ENCODE measurements around the gene TMEM120A. TPM values are rescaled to one million over a fixed set of nuclear protein-coding genes. Genes with fewer than 3 reads are reported as not detected.

The TMEM120A gene
- total RNA-seq, 1 donor from 2014 or later = 163 TPM

DNA sequence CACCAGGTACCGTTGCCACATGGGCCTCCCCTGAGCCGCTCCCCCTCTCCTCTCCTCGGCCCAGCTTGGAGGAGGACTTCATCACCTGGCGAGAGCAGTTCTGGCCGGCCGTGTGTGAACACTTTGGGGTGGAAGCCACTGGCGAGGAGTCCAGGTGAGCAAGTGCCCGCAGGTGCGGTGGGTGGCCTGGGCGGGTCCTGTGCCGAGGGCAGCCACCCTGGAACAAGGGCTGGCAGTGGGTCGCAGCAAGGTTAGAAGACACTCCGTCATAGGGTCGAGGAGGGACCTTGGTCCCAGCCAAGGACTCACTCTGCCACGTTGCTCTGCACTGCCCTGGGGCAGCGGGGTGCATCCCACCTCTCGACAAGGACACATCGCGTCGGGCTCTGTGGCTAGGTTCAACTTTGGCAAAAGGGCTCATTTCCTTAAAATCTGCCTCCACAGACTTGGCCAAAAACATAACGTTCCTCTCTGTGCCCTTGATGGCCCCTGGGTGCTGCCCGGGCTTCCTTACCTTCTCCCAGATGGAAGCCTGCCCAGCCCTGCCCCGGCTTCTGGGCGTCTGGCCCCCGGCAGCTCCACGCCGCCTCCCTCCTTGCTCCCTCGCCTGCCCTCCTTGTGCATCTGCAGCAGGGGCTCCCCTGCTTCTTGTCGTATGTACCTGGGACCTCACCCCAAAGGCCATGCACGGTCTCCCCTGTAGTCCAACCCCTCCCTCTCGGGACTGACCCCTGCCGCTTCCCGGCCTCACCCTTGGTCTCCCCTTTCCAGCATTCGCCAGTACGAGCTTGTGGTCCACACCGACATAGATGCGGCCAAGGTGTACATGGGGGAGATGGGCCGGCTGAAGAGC lies 12.7 kb downstream of the TMEM120A start:
- Histone ChIP-seq H3K4me1 (peaks cover 61% of the 10 kb centered on the region), H3K9me3 (replicated peaks) (no peaks in the 10 kb centered on the region), H3K4me3 (no peak overlapping the region), H3K27me3 (ENCODE audit: low read depth) (no peaks in the 10 kb centered on the region), H3K27ac (replicated peaks) (peak overlapping the region; percentile 27), H3K36me3 (peaks cover 73% of the 10 kb centered on the region)
- intact Hi-C loops (cut with micrococcal nuclease) = no loop called here
- DNase-seq = no peak
- TF ChIP-seq, protein P1, sequence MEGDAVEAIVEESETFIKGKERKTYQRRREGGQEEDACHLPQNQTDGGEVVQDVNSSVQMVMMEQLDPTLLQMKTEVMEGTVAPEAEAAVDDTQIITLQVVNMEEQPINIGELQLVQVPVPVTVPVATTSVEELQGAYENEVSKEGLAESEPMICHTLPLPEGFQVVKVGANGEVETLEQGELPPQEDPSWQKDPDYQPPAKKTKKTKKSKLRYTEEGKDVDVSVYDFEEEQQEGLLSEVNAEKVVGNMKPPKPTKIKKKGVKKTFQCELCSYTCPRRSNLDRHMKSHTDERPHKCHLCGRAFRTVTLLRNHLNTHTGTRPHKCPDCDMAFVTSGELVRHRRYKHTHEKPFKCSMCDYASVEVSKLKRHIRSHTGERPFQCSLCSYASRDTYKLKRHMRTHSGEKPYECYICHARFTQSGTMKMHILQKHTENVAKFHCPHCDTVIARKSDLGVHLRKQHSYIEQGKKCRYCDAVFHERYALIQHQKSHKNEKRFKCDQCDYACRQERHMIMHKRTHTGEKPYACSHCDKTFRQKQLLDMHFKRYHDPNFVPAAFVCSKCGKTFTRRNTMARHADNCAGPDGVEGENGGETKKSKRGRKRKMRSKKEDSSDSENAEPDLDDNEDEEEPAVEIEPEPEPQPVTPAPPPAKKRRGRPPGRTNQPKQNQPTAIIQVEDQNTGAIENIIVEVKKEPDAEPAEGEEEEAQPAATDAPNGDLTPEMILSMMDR (IDR thresholded peaks at IDR 0.05; ENCODE audit: borderline replicate concordance) = no peak

DNA sequence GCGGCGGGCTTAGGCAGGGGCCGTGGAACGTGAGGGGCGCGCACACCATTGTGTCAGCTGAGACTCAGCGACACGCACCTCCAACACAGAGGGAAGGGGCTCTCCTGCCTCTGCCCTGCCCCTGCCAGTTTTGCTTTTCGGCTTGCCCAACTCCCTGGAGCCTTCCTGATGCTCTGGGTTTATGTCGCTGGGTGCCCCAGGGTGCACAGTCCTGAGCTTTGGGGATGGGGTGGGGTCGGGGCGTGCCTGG lies 13.3 kb downstream of the TMEM120A start:
- Histone ChIP-seq H3K36me3 (peaks cover 68% of the 10 kb centered on the region), H3K27ac (replicated peaks) (peak overlapping the region; percentile 27), H3K27me3 (ENCODE audit: low read depth) (no peaks in the 10 kb centered on the region), H3K9me3 (replicated peaks) (no peaks in the 10 kb centered on the region), H3K4me1 (peaks cover 57% of the 10 kb centered on the region), H3K4me3 (no peak overlapping the region)
- intact Hi-C loops (cut with micrococcal nuclease) = no loop called here
- TF ChIP-seq, protein P1 (IDR thresholded peaks at IDR 0.05; ENCODE audit: borderline replicate concordance) = no peak
- DNase-seq = no peak

DNA sequence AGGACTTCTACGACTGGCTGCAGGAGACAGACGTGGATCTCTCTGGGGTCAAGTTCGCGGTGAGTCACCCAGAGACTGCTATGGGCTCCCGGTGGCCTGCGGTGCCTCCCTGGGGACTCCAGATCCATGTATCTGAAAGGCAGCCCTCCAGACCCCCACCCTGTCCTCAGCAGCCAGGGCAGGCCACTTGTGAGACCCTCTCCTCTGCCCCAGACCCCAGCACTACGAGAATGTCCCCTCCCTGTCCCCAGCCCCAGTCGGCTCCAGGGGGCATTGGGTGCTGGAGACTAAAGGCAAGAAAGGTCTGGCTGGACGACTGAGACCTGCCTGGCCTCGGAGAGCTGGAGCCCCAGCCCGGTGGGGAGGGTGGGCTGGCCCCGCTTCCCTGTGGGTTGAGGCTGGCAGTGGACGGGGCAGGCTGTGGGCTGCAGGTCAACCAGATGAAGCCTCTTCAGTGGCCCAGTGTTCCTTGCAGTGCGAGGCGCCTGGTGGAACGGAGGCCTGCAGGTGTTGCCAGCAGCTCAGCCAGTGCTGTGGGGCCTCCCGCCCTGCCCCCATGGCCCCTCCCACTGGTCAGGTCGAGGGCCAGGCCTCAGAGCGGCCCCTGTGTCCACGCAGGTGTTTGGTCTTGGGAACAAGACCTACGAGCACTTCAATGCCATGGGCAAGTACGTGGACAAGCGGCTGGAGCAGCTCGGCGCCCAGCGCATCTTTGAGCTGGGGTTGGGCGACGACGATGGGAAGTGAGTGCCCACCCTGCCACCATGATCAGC lies 13.8 kb downstream of the TMEM120A start:
- H3K27ac ChIP-seq (replicated peaks) = peak overlapping the region; percentile 51
- TF ChIP-seq, protein P1 (IDR thresholded peaks at IDR 0.05; ENCODE audit: borderline replicate concordance) = no peak
- peaks cover 62% of the 10 kb centered on the region for H3K36me3 ChIP-seq
- DNase-seq = no peak
- H3K4me1 ChIP-seq = peaks cover 52% of the 10 kb centered on the region
- H3K27me3 ChIP-seq (ENCODE audit: low read depth) = no peaks in the 10 kb centered on the region
- H3K9me3 ChIP-seq (replicated peaks) = no peaks in the 10 kb centered on the region
- no peak overlapping the region for H3K4me3 ChIP-seq
- intact Hi-C loops (cut with micrococcal nuclease) = no loop called here

DNA sequence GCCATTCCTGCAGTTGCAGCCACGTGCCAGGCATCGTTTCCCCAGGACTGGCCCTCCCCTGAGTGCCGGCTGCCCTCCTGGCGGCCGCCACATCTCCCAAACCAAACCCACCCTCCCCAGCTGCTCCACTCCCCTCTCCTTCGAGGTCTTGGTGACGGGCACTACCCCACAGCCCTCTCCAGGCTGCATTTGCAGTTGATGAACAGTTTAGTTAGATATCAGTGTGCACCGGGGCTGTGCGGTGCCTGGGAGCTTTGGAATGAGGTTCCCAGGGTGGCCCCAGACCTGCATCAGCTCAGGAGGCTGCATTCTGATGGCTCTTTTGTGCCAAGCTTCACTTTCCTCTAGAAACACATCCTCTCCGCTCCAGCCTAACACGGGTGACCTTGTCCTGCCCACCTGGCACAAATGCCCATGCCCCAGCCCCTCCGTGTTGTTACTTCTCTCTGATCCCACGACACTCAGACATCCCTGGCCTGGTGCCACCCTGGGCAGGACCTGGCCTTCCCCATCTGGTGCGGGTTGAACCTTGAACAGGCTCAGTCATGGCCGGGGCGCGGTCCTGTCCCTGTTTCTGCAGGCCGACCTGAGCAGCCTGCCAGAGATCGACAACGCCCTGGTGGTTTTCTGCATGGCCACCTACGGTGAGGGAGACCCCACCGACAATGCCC lies 14.5 kb downstream of the TMEM120A start:
- Histone ChIP-seq H3K9me3 (replicated peaks) (no peaks in the 10 kb centered on the region), H3K4me1 (peaks cover 47% of the 10 kb centered on the region), H3K36me3 (peaks cover 55% of the 10 kb centered on the region), H3K4me3 (no peak overlapping the region), H3K27ac (replicated peaks) (peak overlapping the region; percentile 51), H3K27me3 (ENCODE audit: low read depth) (no peaks in the 10 kb centered on the region)
- intact Hi-C loops (cut with micrococcal nuclease) = no loop called here
- DNase-seq = no peak
- TF ChIP-seq, protein P1 (IDR thresholded peaks at IDR 0.05; ENCODE audit: borderline replicate concordance) = no peak

DNA sequence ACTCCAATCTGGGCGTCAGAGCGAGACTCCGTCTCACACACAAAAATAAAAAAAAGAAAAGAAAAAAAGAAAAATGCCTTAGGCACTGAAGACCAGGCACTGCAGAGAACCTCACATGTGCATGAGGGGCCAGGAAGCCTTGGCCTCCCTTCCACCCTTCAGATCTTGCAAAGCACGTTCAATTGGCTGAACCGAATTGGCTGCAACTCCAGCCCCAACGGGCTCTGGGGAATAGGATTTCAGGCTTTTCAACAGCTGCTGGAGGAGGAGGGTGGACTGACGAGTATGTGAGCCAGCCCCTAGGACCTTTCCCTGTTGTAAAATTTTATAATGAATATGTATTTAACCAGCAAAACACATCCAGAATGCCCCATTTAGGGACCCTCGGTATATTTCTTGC lies 16.7 kb downstream of the TMEM120A start:
- Histone ChIP-seq H3K27ac (replicated peaks) (peak overlapping the region; percentile 51), H3K36me3 (peaks cover 49% of the 10 kb centered on the region), H3K27me3 (ENCODE audit: low read depth) (no peaks in the 10 kb centered on the region), H3K4me1 (peaks cover 51% of the 10 kb centered on the region), H3K9me3 (replicated peaks) (no peaks in the 10 kb centered on the region), H3K4me3 (no peak overlapping the region)
- TF ChIP-seq, protein P1 (IDR thresholded peaks at IDR 0.05; ENCODE audit: borderline replicate concordance) = no peak
- peak; percentile 71 for DNase-seq
- intact Hi-C loops (cut with micrococcal nuclease) = no loop called here
